Spleen (tissue), 7 donors: ENCODE measurements around the gene NOTUM.

Experiments
- CTCF ChIP-seq, 11 experiments: fragments of 200-600 bp in 7 of 11; fragments of 450-650 bp in 4 of 11; sonication (generic) in 4 of 11; IDR thresholded peaks in 8 of 11; conservative IDR thresholded peaks in 3 of 11; 1 replicate in 7 of 11; 2 replicates in 4 of 11; pipeline versions ENCODE4 v1.4.0 to v1.8.0; 2016 to 2021; ENCODE audit warnings: antibody characterized with exemption in 11 of 11, inconsistent platforms in 4 of 11, mild to moderate bottlenecking in 1 of 11
- POLR2A ChIP-seq, 3 donors: fragments of 450-650 bp; IDR thresholded peaks; one replicate each; pipeline ENCODE4 v1.5.1; 2017; ENCODE audit warnings: antibody characterized with exemption in 3 of 3, mild to moderate bottlenecking in 1 of 3
- donor health status: DM: no; HTN: no; CAD: no; lungs with moderate emphysema.
- donor health status: DM: no; HTN: no; CAD: no.
- donor health status: DM: no; HTN: no; CAD: no.

GRCh38 chr17:81934098-81934757, 26.8 kb downstream of the NOTUM start:
- TF ChIP-seq POLR2A (IDR thresholded peaks at IDR 0.05) (no peak), CTCF (IDR thresholded peaks at IDR 0.05 in 8 of 11, conservative IDR thresholded peaks at IDR 0.05 in 3 of 11) (no peak)
